HepG2 (cell line): ENCODE measurements around the gene FAF1. TPM values are rescaled to one million over a fixed set of nuclear protein-coding genes. Genes with fewer than 3 reads are reported as not detected.
A peak's percentile ranks its signal among the peaks of the same experiment; 100 is the strongest.

Experiments used
- ELK4 ChIP-seq: sonication (generic); formaldehyde crosslinking; IDR thresholded peaks from 2 replicates; pipeline ENCODE4 v1.9.0; 2021; ENCODE audit warnings: missing genetic modification reagents, borderline replicate concordance
- FLYWCH1 ChIP-seq: sonication (generic); formaldehyde crosslinking; IDR thresholded peaks from 2 replicates; pipeline ENCODE4 v1.8.1; 2023; ENCODE audit warnings: mild to moderate bottlenecking, missing genetic modification reagents
- GRHL1 ChIP-seq: sonication (generic); formaldehyde crosslinking; conservative IDR thresholded peaks from 2 replicates; pipeline ENCODE4 v1.8.0; 2022; ENCODE audit warnings: missing genetic modification reagents
- KLF16 ChIP-seq, 2 experiments: sonication (generic) in 1 of 2; formaldehyde crosslinking in 1 of 2; IDR thresholded peaks; 2 replicates each; pipeline versions ENCODE4 v1.6.1 to v1.8.0; 2016 to 2023; ENCODE audit warnings: missing genetic modification reagents in 2 of 2, missing compliant biosample characterization in 1 of 2
- NR2F1 ChIP-seq, 2 experiments: fragments of 450-650 bp in 1 of 2; formaldehyde crosslinking in 1 of 2; IDR thresholded peaks; 2 replicates each; pipeline versions ENCODE4 v1.5.0 to v1.6.1; 2016 to 2020; ENCODE audit warnings: mild to moderate bottlenecking in 1 of 2, missing compliant biosample characterization in 1 of 2, missing genetic modification reagents in 1 of 2, moderate library complexity in 1 of 2
- POGZ ChIP-seq: sonication (generic); formaldehyde crosslinking; IDR thresholded peaks from 2 replicates; pipeline ENCODE4 v1.4.0; 2020; ENCODE audit warnings: mild to moderate bottlenecking, missing genetic modification reagents
- POLR2A ChIP-seq, 2 experiments: IDR thresholded peaks; 2 replicates each; pipeline ENCODE4 v1.6.1; 2011; ENCODE audit warnings: low read depth in 2 of 2, low read length in 2 of 2, mild to moderate bottlenecking in 1 of 2, moderate library complexity in 1 of 2; ENCODE audit not compliant: insufficient read depth in 1 of 2
- STAG1 ChIP-seq: sonication (generic); formaldehyde crosslinking; IDR thresholded peaks from 2 replicates; pipeline ENCODE4 v1.4.0; 2020; ENCODE audit warnings: missing genetic modification reagents
- THAP9 ChIP-seq: sonication (generic); formaldehyde crosslinking; IDR thresholded peaks from 2 replicates; pipeline ENCODE4; 2020; ENCODE audit warnings: missing genetic modification reagents, mild to moderate bottlenecking, borderline replicate concordance
- ZNF143 ChIP-seq: sonication (generic); formaldehyde crosslinking; IDR thresholded peaks from 2 replicates; pipeline ENCODE4 v1.4.0; 2020; ENCODE audit warnings: missing genetic modification reagents
- ZNF484 ChIP-seq: sonication (generic); formaldehyde crosslinking; IDR thresholded peaks from 2 replicates; pipeline ENCODE4 v1.5.1; 2020; ENCODE audit warnings: mild to moderate bottlenecking, low read depth, missing genetic modification reagents, borderline replicate concordance
- ZNF598 ChIP-seq: sonication (generic); formaldehyde crosslinking; IDR thresholded peaks from 2 replicates; pipeline ENCODE4 v1.5.1; 2020; ENCODE audit warnings: mild to moderate bottlenecking, missing genetic modification reagents, borderline replicate concordance
- ZNF724P ChIP-seq: sonication (generic); formaldehyde crosslinking; IDR thresholded peaks from 2 replicates; pipeline ENCODE4 v1.8.0; 2022; ENCODE audit warnings: missing genetic modification reagents, borderline replicate concordance
- ZNF790 ChIP-seq: sonication (generic); formaldehyde crosslinking; IDR thresholded peaks from 2 replicates; pipeline ENCODE4 v1.8.0; 2022; ENCODE audit warnings: missing genetic modification reagents, mild to moderate bottlenecking, borderline replicate concordance
- polyA plus RNA-seq, 8 experiments: library from polyadenylated mRNA; depleted of rRNA in 3 of 8; stranded (reverse) in 7 of 8; unstranded in 1 of 8; fragments of >200 nt; fragmentation: Illumina TruSeq in 4 of 8; extraction: Trizol in 4 of 8; gene quantifications; 2 replicates each; pipeline versions ENCODE4 v1.2.1 to v1.2.3, GENCODE V29; 2011 to 2016; ENCODE audit warnings: low read depth in 4 of 8, missing spikeins in 1 of 8, mixed read lengths in 1 of 8; ENCODE audit not compliant: insufficient read depth in 1 of 8
- total RNA-seq, 5 experiments: library from RNA; depleted of rRNA; stranded (reverse); fragments of >200 nt; fragmentation: Illumina TruSeq; extraction: Trizol; gene quantifications; 2 replicates each; pipeline ENCODE4 v1.2.3, GENCODE V29; 2016; ENCODE audit warnings: low read depth in 1 of 5
- TF ChIP-seq, protein P1 (sequence below): sonication (generic); formaldehyde crosslinking; IDR thresholded peaks from 2 replicates; pipeline ENCODE4 v1.8.1; 2023; ENCODE audit warnings: missing genetic modification reagents, mild to moderate bottlenecking, borderline replicate concordance
- TF ChIP-seq, protein P2 (sequence below): sonication (generic); formaldehyde crosslinking; IDR thresholded peaks from 2 replicates; pipeline ENCODE4 v1.5.0; 2020; ENCODE audit warnings: missing genetic modification reagents
- TF ChIP-seq, protein P3 (sequence below): sonication (generic); formaldehyde crosslinking; IDR thresholded peaks from 2 replicates; pipeline ENCODE4 v1.4.0; 2020; ENCODE audit warnings: missing genetic modification reagents, borderline replicate concordance

Gene FAF1
- total and polyA plus RNA-seq, 2 of the 13 experiments (the other 11 are each of a cell fraction or from before 2014, with no cell fraction given) = 19.4 to 63.3 TPM

DNA sequence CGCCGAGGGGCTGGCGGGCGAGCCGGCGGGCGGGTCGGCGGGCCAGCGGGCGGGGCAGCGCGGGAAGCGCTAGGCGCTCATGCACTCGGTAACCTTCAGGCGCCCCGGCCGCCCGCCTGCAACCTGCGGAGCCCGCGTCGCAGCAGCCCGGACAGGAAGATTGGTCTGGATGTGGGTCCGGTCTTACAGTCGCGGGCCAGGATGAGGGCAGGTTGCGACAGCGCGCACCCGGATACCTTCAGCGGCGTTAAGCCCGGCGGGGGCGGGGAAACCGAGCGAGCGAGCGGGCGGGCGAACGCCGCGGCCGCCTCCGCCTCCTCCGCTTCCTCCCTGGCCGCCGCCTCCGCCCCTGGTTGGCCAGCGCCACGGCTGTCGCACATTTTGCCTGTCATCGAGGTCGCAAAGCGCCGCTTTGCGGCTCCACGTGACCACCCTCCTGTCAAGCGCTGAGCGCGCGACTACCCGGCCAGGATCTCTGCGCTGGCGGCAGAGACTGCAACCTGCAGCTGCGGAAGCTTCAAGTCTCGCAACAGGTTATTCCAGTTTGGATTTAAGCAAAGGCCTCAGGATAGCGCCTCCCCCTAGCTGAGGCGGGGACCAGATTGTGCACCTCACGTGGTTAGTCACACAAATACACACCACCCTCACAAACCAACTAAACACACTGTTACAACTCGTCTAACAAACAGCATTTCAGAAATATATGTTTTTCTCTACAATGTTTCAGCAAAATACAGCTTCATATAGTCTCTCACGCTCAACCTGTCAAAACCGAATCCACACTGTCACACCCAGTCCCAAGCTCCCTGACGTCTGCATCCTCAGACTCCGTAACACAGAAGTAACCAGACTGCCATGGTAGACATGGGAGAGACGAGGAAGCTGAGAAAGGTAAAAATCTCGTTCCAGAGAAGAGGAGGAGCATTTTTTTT is at the start of gene FAF1 (continued):
- TF ChIP-seq, protein P1, sequence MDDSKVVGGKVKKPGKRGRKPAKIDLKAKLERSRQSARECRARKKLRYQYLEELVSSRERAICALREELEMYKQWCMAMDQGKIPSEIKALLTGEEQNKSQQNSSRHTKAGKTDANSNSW (CRISPR knock-in tag) = 0 out of 2 replicates have a peak, but pooled peaks have one; percentile 55
- no peak for TF ChIP-seq GRHL1 (CRISPR knock-in tag)
- TF ChIP-seq ZNF724P (CRISPR knock-in tag) = no peak
- no peak for TF ChIP-seq NR2F1 (CRISPR knock-in tag; IDR thresholded peaks at IDR 0.05)
- TF ChIP-seq, protein P2, sequence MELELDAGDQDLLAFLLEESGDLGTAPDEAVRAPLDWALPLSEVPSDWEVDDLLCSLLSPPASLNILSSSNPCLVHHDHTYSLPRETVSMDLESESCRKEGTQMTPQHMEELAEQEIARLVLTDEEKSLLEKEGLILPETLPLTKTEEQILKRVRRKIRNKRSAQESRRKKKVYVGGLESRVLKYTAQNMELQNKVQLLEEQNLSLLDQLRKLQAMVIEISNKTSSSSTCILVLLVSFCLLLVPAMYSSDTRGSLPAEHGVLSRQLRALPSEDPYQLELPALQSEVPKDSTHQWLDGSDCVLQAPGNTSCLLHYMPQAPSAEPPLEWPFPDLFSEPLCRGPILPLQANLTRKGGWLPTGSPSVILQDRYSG (CRISPR knock-in tag) = no peak
- peak; percentile 34; the same call in 1 of the 2 replicates for TF ChIP-seq ZNF143 (CRISPR knock-in tag)
- TF ChIP-seq ZNF598 (CRISPR knock-in tag) = peak; percentile 86; the same call in 1 of the 2 replicates
- peak; percentile 70; the same call in 1 of the 2 replicates for TF ChIP-seq THAP9 (CRISPR knock-in tag)
- TF ChIP-seq POLR2A (IDR thresholded peaks at IDR 0.05; ENCODE audit: insufficient read depth in 1 of 2, low read depth in 2 of 2, low read length in 2 of 2) = peak; percentile 73 to 86
- no peak for TF ChIP-seq FLYWCH1 (CRISPR knock-in tag)
- TF ChIP-seq, protein P3, sequence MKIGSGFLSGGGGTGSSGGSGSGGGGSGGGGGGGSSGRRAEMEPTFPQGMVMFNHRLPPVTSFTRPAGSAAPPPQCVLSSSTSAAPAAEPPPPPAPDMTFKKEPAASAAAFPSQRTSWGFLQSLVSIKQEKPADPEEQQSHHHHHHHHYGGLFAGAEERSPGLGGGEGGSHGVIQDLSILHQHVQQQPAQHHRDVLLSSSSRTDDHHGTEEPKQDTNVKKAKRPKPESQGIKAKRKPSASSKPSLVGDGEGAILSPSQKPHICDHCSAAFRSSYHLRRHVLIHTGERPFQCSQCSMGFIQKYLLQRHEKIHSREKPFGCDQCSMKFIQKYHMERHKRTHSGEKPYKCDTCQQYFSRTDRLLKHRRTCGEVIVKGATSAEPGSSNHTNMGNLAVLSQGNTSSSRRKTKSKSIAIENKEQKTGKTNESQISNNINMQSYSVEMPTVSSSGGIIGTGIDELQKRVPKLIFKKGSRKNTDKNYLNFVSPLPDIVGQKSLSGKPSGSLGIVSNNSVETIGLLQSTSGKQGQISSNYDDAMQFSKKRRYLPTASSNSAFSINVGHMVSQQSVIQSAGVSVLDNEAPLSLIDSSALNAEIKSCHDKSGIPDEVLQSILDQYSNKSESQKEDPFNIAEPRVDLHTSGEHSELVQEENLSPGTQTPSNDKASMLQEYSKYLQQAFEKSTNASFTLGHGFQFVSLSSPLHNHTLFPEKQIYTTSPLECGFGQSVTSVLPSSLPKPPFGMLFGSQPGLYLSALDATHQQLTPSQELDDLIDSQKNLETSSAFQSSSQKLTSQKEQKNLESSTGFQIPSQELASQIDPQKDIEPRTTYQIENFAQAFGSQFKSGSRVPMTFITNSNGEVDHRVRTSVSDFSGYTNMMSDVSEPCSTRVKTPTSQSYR (CRISPR knock-in tag) = peak; percentile 16; the same call in 1 of the 2 replicates
- TF ChIP-seq STAG1 (CRISPR knock-in tag) = no peak; the same call in 1 of the 2 replicates
- TF ChIP-seq POGZ = peak; percentile 98
- TF ChIP-seq ZNF484 (CRISPR knock-in tag) = no peak
- 0 out of 2 replicates have a peak, but pooled peaks have one; percentile 58 for TF ChIP-seq ZNF790 (CRISPR knock-in tag)
- no peak for TF ChIP-seq ELK4 (CRISPR knock-in tag)
- TF ChIP-seq KLF16 (CRISPR knock-in tag; IDR thresholded peaks at IDR 0.05) = peak in 1 of 2 experiments; percentile 97; a peak in 2 of 4 replicates
